HL-60/S4 treated with retinoic acid at 250 ng/mL for 4 days and 3 days (cell line): ENCODE measurements around the gene NBEAL2.
"Not testable (repeated sequence)": the region's sequence is repeated elsewhere in the genome, so short reads cannot be mapped to it uniquely, and the experiment has no call there.

Experiments
- in situ Hi-C: fragments of 300-500 bp; cut with MboI; formaldehyde crosslinking; loops from 2 replicates; pipeline ENCODE4 v1.7.0; 2022; ENCODE audit warnings: low sequenced_read_pairs

NBEAL2 gene

GRCh38 chr3:47034868-47035489, 55.5 kb downstream of the NBEAL2 start:
- in situ Hi-C loops, result no loop called here

- in situ Hi-C loops, result no loop called here
Measured at GRCh38 chr3:47035645-47036044, 56.2 kb downstream of the NBEAL2 start.

GRCh38 chr3:47036145-47036544, 56.7 kb downstream of the NBEAL2 start:
- in situ Hi-C loops, result no loop called here

GRCh38 chr3:47037302-47037701, 57.8 kb downstream of the NBEAL2 start:
- in situ Hi-C loops, result not testable (repeated sequence)

GRCh38 chr3:47041114-47041513, 61.6 kb downstream of the NBEAL2 start:
- in situ Hi-C loops, result no loop called here

- in situ Hi-C loops, result no loop called here
Measured at GRCh38 chr3:47042231-47042791, 62.8 kb downstream of the NBEAL2 start.

GRCh38 chr3:47047069-47047468, 67.6 kb downstream of the NBEAL2 start:
- in situ Hi-C loops, result no loop called here

GRCh38 chr3:47047673-47048072, 68.2 kb downstream of the NBEAL2 start:
- in situ Hi-C loops, result no loop called here

- in situ Hi-C loops, result no loop called here
Measured at GRCh38 chr3:47054412-47054811, 74.9 kb downstream of the NBEAL2 start.

- in situ Hi-C loops, result no loop called here
Measured at GRCh38 chr3:47056705-47057104, 77.2 kb downstream of the NBEAL2 start.

- in situ Hi-C loops, result no loop called here
Measured at GRCh38 chr3:47057212-47057671, 77.8 kb downstream of the NBEAL2 start.
